GM13977 (cell line): ENCODE results near the gene OGFR.
A peak's percentile ranks its signal among the peaks of the same experiment; 100 is the strongest.

Source experiments
- DNase-seq: peaks from one replicate; pipeline ENCODE4 v3.0.0; 2012; ENCODE audit warnings: low spot score
- CTCF ChIP-seq: IDR thresholded peaks from 2 replicates; pipeline ENCODE4 v1.5.1; 2012; ENCODE audit warnings: mild to moderate bottlenecking, control low read depth; ENCODE audit not compliant: insufficient read depth; ENCODE audit errors: extremely low read depth, missing control alignments
- in situ Hi-C: fragments of 300-500 bp; cut with MboI; formaldehyde crosslinking; loops from one replicate; pipeline ENCODE4 v1.12.0; 2022; ENCODE audit warnings: low sequenced_read_pairs, low pct_unique_long_range_greater_than_20kb, mixed read lengths, inconsistent platforms; ENCODE audit not compliant: unreplicated experiment

Gene OGFR

GRCh38 chr20:62792940-62793756 is 11.5 kb upstream of the OGFR start:
- no peak for TF ChIP-seq CTCF
- in situ Hi-C loops: no loop called here
- DNase-seq: no peak

- DNase-seq: no peak
- no peak for TF ChIP-seq CTCF
- in situ Hi-C loops: no loop called here
Observed at GRCh38 chr20:62793757-62794006, 11.0 kb upstream of the OGFR start.

GRCh38 chr20:62794007-62794724 is 10.5 kb upstream of the OGFR start:
- in situ Hi-C loops: no loop called here
- no peak for TF ChIP-seq CTCF
- DNase-seq: peak; percentile 98

GRCh38 chr20:62795023-62795761 is 9.4 kb upstream of the OGFR start:
- no peak for TF ChIP-seq CTCF
- in situ Hi-C loops: no loop called here
- DNase-seq: peak; percentile 75

GRCh38 chr20:62796699-62797491 is 7.7 kb upstream of the OGFR start:
- in situ Hi-C loops: no loop called here
- no peak for TF ChIP-seq CTCF
- DNase-seq: no peak
